Measurements from ENCODE around the gene COPZ2. TPM values are rescaled to one million over a fixed set of nuclear protein-coding genes. Genes with fewer than 3 reads are reported as not detected.

COPZ2 gene
- total RNA-seq, 2 experiments from 2014 or later = 0.47 to 0.88 TPM

GRCh38 chr17:47994724-47995123, 42.9 kb downstream of the COPZ2 start:
- no peaks in the 10 kb centered on the region for H3K36me3 Mint-ChIP-seq (ENCODE audit: low read depth)
- Histone ChIP-seq H3K27me3 (ENCODE audit: control insufficient read depth in 1 of 2, insufficient read depth in 2 of 2, low read length in 2 of 2) (no peaks in the 10 kb centered on the region), H3K4me3 (ENCODE audit: low read length) (no peak overlapping the region), H3K9me3 (ENCODE audit: control insufficient read depth in 1 of 2, insufficient read depth in 1 of 2, low read length in 2 of 2) (no peaks in the 10 kb centered on the region), H3K27ac (ENCODE audit: low read depth in 1 of 2, low read length in 2 of 2) (no peak overlapping the region), H3K4me1 (ENCODE audit: insufficient read depth, low read length) (no peaks in the 10 kb centered on the region), H3K36me3 (ENCODE audit: insufficient read depth, low read length) (no peaks in the 10 kb centered on the region)
- ChIA-PET POLR2A (no interaction called here), CTCF (no interaction called here)
- H3K4me3 Mint-ChIP-seq = no peak overlapping the region
- H3K27ac Mint-ChIP-seq = no peak overlapping the region
- TF ChIP-seq CTCF (IDR thresholded peaks at IDR 0.05) = no peak
- DNase-seq = no peak
- peaks cover 7% of the 10 kb centered on the region for H3K27me3 Mint-ChIP-seq
- intact Hi-C loops (cut with DNase I, micrococcal nuclease) = no loop called here
- ATAC-seq (ENCODE audit: poor library complexity) = no peak
- no peaks in the 10 kb centered on the region for H3K9me3 Mint-ChIP-seq
- H3K4me1 Mint-ChIP-seq (ENCODE audit: low read depth) = no peaks in the 10 kb centered on the region

GRCh38 chr17:47993964-47994363, 43.6 kb downstream of the COPZ2 start:
- no peaks in the 10 kb centered on the region for H3K9me3 ChIP-seq (ENCODE audit: control insufficient read depth in 1 of 2, insufficient read depth in 1 of 2, low read length in 2 of 2)

GRCh38 chr17:47993031-47993564, 44.5 kb downstream of the COPZ2 start:
- Mint-ChIP-seq H3K9me3 (no peaks in the 10 kb centered on the region), H3K27ac (no peak overlapping the region), H3K4me1 (ENCODE audit: low read depth) (no peaks in the 10 kb centered on the region), H3K36me3 (ENCODE audit: low read depth) (no peaks in the 10 kb centered on the region), H3K4me3 (no peak overlapping the region), H3K27me3 (peaks cover 6% of the 10 kb centered on the region)
- ATAC-seq (ENCODE audit: poor library complexity) = no peak
- TF ChIP-seq CTCF (IDR thresholded peaks at IDR 0.05) = no peak
- Histone ChIP-seq H3K27me3 (ENCODE audit: control insufficient read depth in 1 of 2, insufficient read depth in 2 of 2, low read length in 2 of 2) (no peaks in the 10 kb centered on the region), H3K27ac (ENCODE audit: low read depth in 1 of 2, low read length in 2 of 2) (no peak overlapping the region), H3K9me3 (ENCODE audit: control insufficient read depth in 1 of 2, insufficient read depth in 1 of 2, low read length in 2 of 2) (no peaks in the 10 kb centered on the region), H3K36me3 (ENCODE audit: insufficient read depth, low read length) (no peaks in the 10 kb centered on the region), H3K4me3 (ENCODE audit: low read length) (no peak overlapping the region), H3K4me1 (ENCODE audit: insufficient read depth, low read length) (no peaks in the 10 kb centered on the region)
- no peak for DNase-seq
- CTCF ChIA-PET = no interaction called here
- POLR2A ChIA-PET = no interaction called here
- intact Hi-C loops (cut with DNase I, micrococcal nuclease) = no loop called here

More at GRCh38 chr17:47993964-47994363, 43.6 kb downstream of the COPZ2 start:
- Mint-ChIP-seq H3K27ac (no peak overlapping the region), H3K36me3 (ENCODE audit: low read depth) (no peaks in the 10 kb centered on the region), H3K27me3 (peaks cover 6% of the 10 kb centered on the region), H3K4me3 (no peak overlapping the region), H3K4me1 (ENCODE audit: low read depth) (no peaks in the 10 kb centered on the region), H3K9me3 (no peaks in the 10 kb centered on the region)
- DNase-seq (no peak), ATAC-seq (ENCODE audit: poor library complexity) (no peak)
- intact Hi-C loops (cut with DNase I, micrococcal nuclease) = no loop called here
- CTCF ChIA-PET = no interaction called here
- no peak overlapping the region for H3K4me3 ChIP-seq (ENCODE audit: low read length)
- H3K36me3 ChIP-seq (ENCODE audit: insufficient read depth, low read length) = no peaks in the 10 kb centered on the region
- H3K4me1 ChIP-seq (ENCODE audit: insufficient read depth, low read length) = no peaks in the 10 kb centered on the region
- no peaks in the 10 kb centered on the region for H3K27me3 ChIP-seq (ENCODE audit: control insufficient read depth in 1 of 2, insufficient read depth in 2 of 2, low read length in 2 of 2)
- no peak for TF ChIP-seq CTCF (IDR thresholded peaks at IDR 0.05)
- H3K27ac ChIP-seq (ENCODE audit: low read depth in 1 of 2, low read length in 2 of 2) = no peak overlapping the region
- POLR2A ChIA-PET = no interaction called here

Data from CD4-positive, alpha-beta T cell (primary cell).